Fibroblast of the aortic adventitia (primary cell): Measurements from ENCODE around the gene RTN4RL2. TPM values are rescaled to one million over a fixed set of nuclear protein-coding genes. Genes with fewer than 3 reads are reported as not detected.
A peak's percentile ranks its signal among the peaks of the same experiment; 100 is the strongest.

ENCODE experiments used
- DNase-seq: peaks from one replicate; pipeline ENCODE4 v3.0.0-alpha.2; 2010; ENCODE audit warnings: low read depth
- H3K4me3 ChIP-seq: 2 replicates; pipeline ENCODE4 v1.5.1; 2011; ENCODE audit warnings: low read depth, mild to moderate bottlenecking, control low read depth, low read length, moderate library complexity
- CTCF ChIP-seq: IDR thresholded peaks from 2 replicates; pipeline ENCODE4 v1.5.1; 2011; ENCODE audit warnings: mild to moderate bottlenecking, low read length, control low read depth, inconsistent platforms; ENCODE audit not compliant: insufficient read depth
- total RNA-seq: library from RNA; depleted of rRNA; stranded (reverse); fragments of >200 nt; gene quantifications from 2 replicates; pipeline ENCODE4 v1.2.3, GENCODE V29; 2012; ENCODE audit warnings: low replicate concordance

The RTN4RL2 gene
- total RNA-seq, 1 donor, result 0.09 TPM

GRCh38 chr11:57425565-57426438 is 34.5 kb upstream of the RTN4RL2 start:
- DNase-seq, result peak; percentile 80
- no peak for TF ChIP-seq CTCF
- H3K4me3 ChIP-seq, result peak overlapping the region; percentile 66

GRCh38 chr11:57426439-57426928 is 33.8 kb upstream of the RTN4RL2 start:
- peak; percentile 54 for DNase-seq
- no peak for TF ChIP-seq CTCF

GRCh38 chr11:57426929-57427726 is 33.2 kb upstream of the RTN4RL2 start, which contains the start of gene SLC43A3:
SLC43A3 (minus strand) TSS chr11:57427121; CDS start chr11:57426172, 949 bp downstream.
- DNase-seq, result peak; percentile 97
- H3K4me3 ChIP-seq, result peak within 1 kb of the TSS; percentile 66
- TF ChIP-seq CTCF, result no peak

More at GRCh38 chr11:57426439-57426928, 33.8 kb upstream of the RTN4RL2 start:
- peak overlapping the region; percentile 66 for H3K4me3 ChIP-seq

GRCh38 chr11:57427727-57428082 is 32.6 kb upstream of the RTN4RL2 start:
- DNase-seq, result peak; percentile 95
- TF ChIP-seq CTCF, result no peak
- H3K4me3 ChIP-seq, result no peak overlapping the region

GRCh38 chr11:57428643-57429042 is 31.7 kb upstream of the RTN4RL2 start:
- no peak overlapping the region for H3K4me3 ChIP-seq
- no peak for DNase-seq
- no peak for TF ChIP-seq CTCF

- DNase-seq, result no peak
- H3K4me3 ChIP-seq, result no peak overlapping the region
- no peak for TF ChIP-seq CTCF
These were observed 30.4 kb upstream of the RTN4RL2 start for GRCh38 chr11:57429946-57430345.
